ENCODE data around the gene PRKAG2. TPM values are rescaled to one million over a fixed set of nuclear protein-coding genes. Genes with fewer than 3 reads are reported as not detected.

Gene PRKAG2
- total and polyA plus RNA-seq, 4 donors = 36.7 to 46.1 (median 40.0) TPM

GRCh38 chr7:151694828-151695580 lies 181.9 kb downstream of the PRKAG2 start:
- H3K4me3 ChIP-seq (ENCODE audit: low read depth, low read length) = no peak overlapping the region
- DNase-seq (ENCODE audit: low read depth in 4 of 6, low spot score in 6 of 6) = peak in 2 of 6 donors; percentile 71 to 76
- no peaks in the 10 kb centered on the region for H3K9me3 ChIP-seq (ENCODE audit: control insufficient read depth, insufficient read depth, low read length)
- H3K36me3 ChIP-seq (ENCODE audit: control insufficient read depth, insufficient read depth, low read length) = no peaks in the 10 kb centered on the region
- H3K27me3 ChIP-seq (ENCODE audit: control insufficient read depth, insufficient read depth, low read length) = no peaks in the 10 kb centered on the region
- H3K27ac ChIP-seq (ENCODE audit: low read depth, low read length) = peak overlapping the region; percentile 94
- 58% methylated on average over 15 of the region's 15 CpGs for WGBS (ENCODE audit: insufficient coverage)
- peaks cover 49% of the 10 kb centered on the region for H3K4me1 ChIP-seq (ENCODE audit: control insufficient read depth, insufficient read depth, low read length)

GRCh38 chr7:151694441-151694827 lies 182.5 kb downstream of the PRKAG2 start:
- no peak for DNase-seq (ENCODE audit: low read depth in 4 of 6, low spot score in 6 of 6)
- Histone ChIP-seq H3K27me3 (ENCODE audit: control insufficient read depth, insufficient read depth, low read length) (no peaks in the 10 kb centered on the region), H3K4me3 (ENCODE audit: low read depth, low read length) (no peak overlapping the region), H3K9me3 (ENCODE audit: control insufficient read depth, insufficient read depth, low read length) (no peaks in the 10 kb centered on the region), H3K36me3 (ENCODE audit: control insufficient read depth, insufficient read depth, low read length) (no peaks in the 10 kb centered on the region), H3K4me1 (ENCODE audit: control insufficient read depth, insufficient read depth, low read length) (peaks cover 54% of the 10 kb centered on the region), H3K27ac (ENCODE audit: low read depth, low read length) (peak overlapping the region; percentile 94)
- WGBS (ENCODE audit: insufficient coverage) = 85% methylated on average over 5 of the region's 5 CpGs

GRCh38 chr7:151693140-151693539 lies 183.8 kb downstream of the PRKAG2 start:
- Histone ChIP-seq H3K27me3 (ENCODE audit: control insufficient read depth, insufficient read depth, low read length) (no peaks in the 10 kb centered on the region), H3K27ac (ENCODE audit: low read depth, low read length) (no peak overlapping the region), H3K9me3 (ENCODE audit: control insufficient read depth, insufficient read depth, low read length) (no peaks in the 10 kb centered on the region), H3K36me3 (ENCODE audit: control insufficient read depth, insufficient read depth, low read length) (no peaks in the 10 kb centered on the region), H3K4me3 (ENCODE audit: low read depth, low read length) (no peak overlapping the region), H3K4me1 (ENCODE audit: control insufficient read depth, insufficient read depth, low read length) (peaks cover 55% of the 10 kb centered on the region)
- DNase-seq (ENCODE audit: low read depth in 4 of 6, low spot score in 6 of 6) = no peak
- WGBS (ENCODE audit: insufficient coverage) = 89% methylated on average over 6 of the region's 11 CpGs

- no peak overlapping the region for H3K4me3 ChIP-seq (ENCODE audit: low read depth, low read length)
- no CpG with 5 or more reads among the region's 9 CpGs for WGBS (ENCODE audit: insufficient coverage)
- DNase-seq (ENCODE audit: low read depth in 4 of 6, low spot score in 6 of 6) = no peak
- H3K27me3 ChIP-seq (ENCODE audit: control insufficient read depth, insufficient read depth, low read length) = no peaks in the 10 kb centered on the region
- no peaks in the 10 kb centered on the region for H3K9me3 ChIP-seq (ENCODE audit: control insufficient read depth, insufficient read depth, low read length)
- no peak overlapping the region for H3K27ac ChIP-seq (ENCODE audit: low read depth, low read length)
- no peaks in the 10 kb centered on the region for H3K36me3 ChIP-seq (ENCODE audit: control insufficient read depth, insufficient read depth, low read length)
- H3K4me1 ChIP-seq (ENCODE audit: control insufficient read depth, insufficient read depth, low read length) = peaks cover 52% of the 10 kb centered on the region
Measured at GRCh38 chr7:151692721-151693120, 184.2 kb downstream of the PRKAG2 start.

GRCh38 chr7:151691449-151691848 lies 185.5 kb downstream of the PRKAG2 start:
- H3K36me3 ChIP-seq (ENCODE audit: control insufficient read depth, insufficient read depth, low read length) = no peaks in the 10 kb centered on the region
- no peak for DNase-seq (ENCODE audit: low read depth in 4 of 6, low spot score in 6 of 6)
- H3K27me3 ChIP-seq (ENCODE audit: control insufficient read depth, insufficient read depth, low read length) = no peaks in the 10 kb centered on the region
- 100% methylated on average over 1 of the region's 2 CpGs for WGBS (ENCODE audit: insufficient coverage)
- H3K27ac ChIP-seq (ENCODE audit: low read depth, low read length) = no peak overlapping the region
- H3K4me3 ChIP-seq (ENCODE audit: low read depth, low read length) = no peak overlapping the region
- H3K4me1 ChIP-seq (ENCODE audit: control insufficient read depth, insufficient read depth, low read length) = peaks cover 45% of the 10 kb centered on the region
- H3K9me3 ChIP-seq (ENCODE audit: control insufficient read depth, insufficient read depth, low read length) = no peaks in the 10 kb centered on the region

GRCh38 chr7:151690606-151691005 lies 186.3 kb downstream of the PRKAG2 start:
- Histone ChIP-seq H3K4me3 (ENCODE audit: low read depth, low read length) (no peak overlapping the region), H3K27ac (ENCODE audit: low read depth, low read length) (no peak overlapping the region), H3K4me1 (ENCODE audit: control insufficient read depth, insufficient read depth, low read length) (peaks cover 42% of the 10 kb centered on the region), H3K36me3 (ENCODE audit: control insufficient read depth, insufficient read depth, low read length) (no peaks in the 10 kb centered on the region), H3K9me3 (ENCODE audit: control insufficient read depth, insufficient read depth, low read length) (no peaks in the 10 kb centered on the region), H3K27me3 (ENCODE audit: control insufficient read depth, insufficient read depth, low read length) (no peaks in the 10 kb centered on the region)
- DNase-seq (ENCODE audit: low read depth in 4 of 6, low spot score in 6 of 6) = peak in 1 of 6 donors; percentile 10
- WGBS (ENCODE audit: insufficient coverage) = no CpG with 5 or more reads among the region's 6 CpGs

GRCh38 chr7:151689196-151689971 lies 187.5 kb downstream of the PRKAG2 start:
- Histone ChIP-seq H3K4me3 (ENCODE audit: low read depth, low read length) (no peak overlapping the region), H3K9me3 (ENCODE audit: control insufficient read depth, insufficient read depth, low read length) (no peaks in the 10 kb centered on the region), H3K4me1 (ENCODE audit: control insufficient read depth, insufficient read depth, low read length) (peaks cover 34% of the 10 kb centered on the region), H3K27me3 (ENCODE audit: control insufficient read depth, insufficient read depth, low read length) (no peaks in the 10 kb centered on the region), H3K36me3 (ENCODE audit: control insufficient read depth, insufficient read depth, low read length) (no peaks in the 10 kb centered on the region), H3K27ac (ENCODE audit: low read depth, low read length) (peak overlapping the region; percentile 40)
- peak in 3 of 6 donors; percentile 56 to 83 (median 78) for DNase-seq (ENCODE audit: low read depth in 4 of 6, low spot score in 6 of 6)
- 37% methylated on average over 10 of the region's 22 CpGs for WGBS (ENCODE audit: insufficient coverage)

- DNase-seq (ENCODE audit: low read depth in 4 of 6, low spot score in 6 of 6) = no peak
- Histone ChIP-seq H3K9me3 (ENCODE audit: control insufficient read depth, insufficient read depth, low read length) (no peaks in the 10 kb centered on the region), H3K36me3 (ENCODE audit: control insufficient read depth, insufficient read depth, low read length) (no peaks in the 10 kb centered on the region), H3K4me3 (ENCODE audit: low read depth, low read length) (no peak overlapping the region), H3K4me1 (ENCODE audit: control insufficient read depth, insufficient read depth, low read length) (peaks cover 42% of the 10 kb centered on the region), H3K27me3 (ENCODE audit: control insufficient read depth, insufficient read depth, low read length) (no peaks in the 10 kb centered on the region), H3K27ac (ENCODE audit: low read depth, low read length) (no peak overlapping the region)
- 90% methylated on average over 17 of the region's 19 CpGs for WGBS (ENCODE audit: insufficient coverage)
Measured at GRCh38 chr7:151688236-151688780, 188.6 kb downstream of the PRKAG2 start.

GRCh38 chr7:151687523-151688235 lies 189.2 kb downstream of the PRKAG2 start:
- Histone ChIP-seq H3K4me3 (ENCODE audit: low read depth, low read length) (no peak overlapping the region), H3K36me3 (ENCODE audit: control insufficient read depth, insufficient read depth, low read length) (no peaks in the 10 kb centered on the region), H3K9me3 (ENCODE audit: control insufficient read depth, insufficient read depth, low read length) (no peaks in the 10 kb centered on the region), H3K27ac (ENCODE audit: low read depth, low read length) (no peak overlapping the region), H3K4me1 (ENCODE audit: control insufficient read depth, insufficient read depth, low read length) (peaks cover 48% of the 10 kb centered on the region), H3K27me3 (ENCODE audit: control insufficient read depth, insufficient read depth, low read length) (no peaks in the 10 kb centered on the region)
- no peak for DNase-seq (ENCODE audit: low read depth in 4 of 6, low spot score in 6 of 6)
- 77% methylated on average over 9 of the region's 16 CpGs for WGBS (ENCODE audit: insufficient coverage)
